GM21619 (cell line): ENCODE results near the gene DDX19B.
A peak's percentile ranks its signal among the peaks of the same experiment; 100 is the strongest.
"Not testable (repeated sequence)": the region's sequence is repeated elsewhere in the genome, so short reads cannot be mapped to it uniquely, and the experiment has no call there.

Experiments
- ATAC-seq: cut with Tn5 transposase; IDR thresholded peaks from one replicate; pipeline ENCODE4 v1.9.1; 2021; ENCODE audit not compliant: unreplicated experiment

DDX19B gene

GRCh38 chr16:70298988-70299938 is at the start of gene DDX19B:
Gene DDX19B, plus strand, starts transcription at chr16:70299186. Its CDS starts 112 bp downstream, at chr16:70299298.
- ATAC-seq = peak; percentile 84

GRCh38 chr16:70249697-70250096 is 49.3 kb upstream of the DDX19B start:
- not testable (repeated sequence) for ATAC-seq

GRCh38 chr16:70250748-70251628 is 48.0 kb upstream of the DDX19B start:
- ATAC-seq = peak; percentile 39

GRCh38 chr16:70251629-70252354 is 47.2 kb upstream of the DDX19B start, which contains the start of gene EXOSC6:
Gene EXOSC6, minus strand, starts transcription at chr16:70251940. Its CDS starts 40 bp downstream, at chr16:70251900.
- ATAC-seq = peak; percentile 85

- no peak for ATAC-seq
Observed at GRCh38 chr16:70252355-70252988, 46.5 kb upstream of the DDX19B start.

- no peak for ATAC-seq
Observed at GRCh38 chr16:70253291-70254106, 45.5 kb upstream of the DDX19B start.

GRCh38 chr16:70254180-70254964 is 44.6 kb upstream of the DDX19B start:
- no peak for ATAC-seq

GRCh38 chr16:70254965-70255286 is 44.1 kb upstream of the DDX19B start:
- no peak for ATAC-seq

GRCh38 chr16:70255574-70255973 is 43.4 kb upstream of the DDX19B start:
- ATAC-seq = no peak

- no peak for ATAC-seq
Observed at GRCh38 chr16:70257391-70257790, 41.6 kb upstream of the DDX19B start.

GRCh38 chr16:70258065-70258464 is 40.9 kb upstream of the DDX19B start:
- ATAC-seq = no peak

- ATAC-seq = no peak
Observed at GRCh38 chr16:70258946-70259345, 40.0 kb upstream of the DDX19B start.

- ATAC-seq = not testable (repeated sequence)
Observed at GRCh38 chr16:70259903-70260302, 39.1 kb upstream of the DDX19B start.

- ATAC-seq = no peak
Observed at GRCh38 chr16:70267516-70267915, 31.5 kb upstream of the DDX19B start.

- ATAC-seq = not testable (repeated sequence)
Observed at GRCh38 chr16:70267922-70268321, 31.1 kb upstream of the DDX19B start.

- ATAC-seq = no peak
Observed at GRCh38 chr16:70269471-70269870, 29.5 kb upstream of the DDX19B start.

- no peak for ATAC-seq
Observed at GRCh38 chr16:70270176-70270575, 28.8 kb upstream of the DDX19B start.

GRCh38 chr16:70271696-70272095 is 27.3 kb upstream of the DDX19B start:
- no peak for ATAC-seq

- no peak for ATAC-seq
Observed at GRCh38 chr16:70276392-70276791, 22.6 kb upstream of the DDX19B start.
